Measurements from ENCODE around the gene CCNF. TPM values are rescaled to one million over a fixed set of nuclear protein-coding genes. Genes with fewer than 3 reads are reported as not detected.

CCNF gene
- total and polyA plus RNA-seq, 2 of the 8 experiments (the other 6 are each of a cell fraction or from before 2014, with no cell fraction given), result 15.4 to 54.3 TPM

DNA sequence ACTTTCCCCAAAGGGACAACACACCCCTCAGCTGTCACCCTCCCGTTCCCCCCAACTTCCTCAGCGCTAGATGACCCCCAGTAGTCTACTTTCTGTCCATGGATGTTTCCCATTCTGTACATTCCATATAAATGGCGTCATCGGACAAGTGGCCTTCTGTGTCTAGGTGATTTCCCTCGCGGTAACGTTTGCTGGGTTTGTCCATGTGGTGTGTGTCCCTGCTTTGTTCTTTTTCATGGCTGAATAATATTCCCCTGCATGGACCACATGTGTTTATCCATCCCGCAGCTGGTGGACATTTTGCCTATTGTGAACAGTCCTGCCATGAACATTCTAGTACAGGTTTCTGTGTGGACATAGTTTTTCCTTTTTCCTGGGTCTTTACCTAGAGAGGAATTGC is 23.4 kb downstream of the CCNF start:
- H3K27ac ChIP-seq (ENCODE audit: low read depth, low read length), result no peak overlapping the region
- ChIA-PET POLR2A (ENCODE audit: partially characterized antibody) (interaction anchor here (0.9 kb wide), 1 partner anchor 13 kb away, joined by 4 read pairs; no protein-coding TSS in a partner anchor), CTCF (ENCODE audit: partially characterized antibody) (interaction anchor here (0.6 kb wide), 1 partner anchor 12 kb away, joined by 3 read pairs; no protein-coding TSS in a partner anchor)
- H2BK20ac ChIP-seq (ENCODE audit: low read length), result no peak overlapping the region
- no peak overlapping the region for H4K5ac ChIP-seq (ENCODE audit: insufficient read length, low read depth, low read length)
- H3K56ac ChIP-seq (replicated peaks; ENCODE audit: insufficient read length, low read depth, low read length), result no peak overlapping the region
- peaks cover 43 to 75% (median 67%) of the 10 kb centered on the region in 4 experiments for H3K36me3 ChIP-seq (ENCODE audit: control insufficient read depth in 2 of 4, insufficient read depth in 4 of 4, low read length in 3 of 4)
- H3K23ac ChIP-seq (ENCODE audit: insufficient read length), result no peak overlapping the region
- 94% methylated on average over 8 of the region's 8 CpGs; no CpG with 5 or more reads in 1 of the 2 experiments for WGBS, 2 experiments (ENCODE audit: extremely low coverage in 1 of 2, insufficient coverage in 1 of 2, insufficient read length in 1 of 2, insufficient replicate concordance in 2 of 2, low coverage in 1 of 2, low lambda C conversion rate in 2 of 2, missing lambda C conversion rate in 1 of 2)
- H4K20me1 ChIP-seq (replicated peaks in 1 of 2; ENCODE audit: control insufficient read depth in 1 of 2, insufficient read depth in 2 of 2, low read length in 2 of 2), result peaks cover 9 to 28% of the 10 kb centered on the region in 2 experiments
- H3K4me1 ChIP-seq (replicated peaks in 1 of 4; ENCODE audit: control insufficient read depth in 3 of 4, insufficient read depth in 4 of 4, low read length in 3 of 4), result no peaks in the 10 kb centered on the region
- H2BK5ac ChIP-seq (ENCODE audit: low read depth, low read length), result no peak overlapping the region
- no peak overlapping the region for H2BK15ac ChIP-seq (ENCODE audit: low read length)
- H2AK5ac ChIP-seq (ENCODE audit: low read depth, low read length), result no peak overlapping the region
- no peaks in the 10 kb centered on the region for H3K9me3 ChIP-seq (ENCODE audit: insufficient read depth in 2 of 2, low read depth in 1 of 2, low read length in 1 of 2)
- H3K9ac ChIP-seq (replicated peaks in 1 of 4; ENCODE audit: extremely low read depth in 1 of 4, low read depth in 3 of 4, low read length in 3 of 4), result no peak overlapping the region
- H4K91ac ChIP-seq (replicated peaks; ENCODE audit: insufficient read length, low read length), result no peak overlapping the region
- H3K14ac ChIP-seq (ENCODE audit: insufficient read length), result no peak overlapping the region
- no peaks in the 10 kb centered on the region for H3K79me2 ChIP-seq (ENCODE audit: control insufficient read depth in 1 of 2, insufficient read depth in 2 of 2, low read length in 2 of 2)
- H2BK12ac ChIP-seq (ENCODE audit: low read depth, low read length), result no peak overlapping the region
- H2BK120ac ChIP-seq (replicated peaks; ENCODE audit: low read depth, low read length), result no peak overlapping the region
- no peak overlapping the region for H3K18ac ChIP-seq (ENCODE audit: extremely low read depth, low read length)
- no peak overlapping the region for H3K4me3 ChIP-seq (ENCODE audit: extremely low read depth in 1 of 4, insufficient read depth in 2 of 4, low read depth in 3 of 4, low read length in 4 of 4)
- no peak overlapping the region for H3K4me2 ChIP-seq (ENCODE audit: insufficient read depth in 1 of 2, low read depth in 2 of 2, low read length in 2 of 2)
- no peaks in the 10 kb centered on the region for H3K23me2 ChIP-seq (ENCODE audit: low read depth, low read length)
- no peak for FAIRE-seq
- TF ChIP-seq CHD1 (IDR thresholded peaks at IDR 0.05; ENCODE audit: low read depth, low read length) (no peak), CHD2 (IDR thresholded peaks at IDR 0.05; ENCODE audit: low read length) (no peak), FOSL1 (IDR thresholded peaks at IDR 0.05; ENCODE audit: insufficient read depth, low read depth, low read length) (no peak), SP4 (IDR thresholded peaks at IDR 0.05; ENCODE audit: low read length) (no peak), ZNF274 (IDR thresholded peaks at IDR 0.05; ENCODE audit: borderline replicate concordance, extremely low read depth, low read length) (no peak), TBP (IDR thresholded peaks at IDR 0.05; ENCODE audit: low read depth, low read length) (no peak)
- no peaks in the 10 kb centered on the region; the same call in 1 of the 2 replicates for H3K79me1 ChIP-seq (ENCODE audit: low read depth, low read length)
- H4K8ac ChIP-seq (ENCODE audit: extremely low read depth, insufficient read depth, low read length), result no peak overlapping the region
- DNase-seq (ENCODE audit: low read depth in 1 of 2, low spot score in 2 of 2), result no peak
- no peak overlapping the region for H3K4ac ChIP-seq (replicated peaks; ENCODE audit: insufficient read length, low read depth, low read length)
- no peak overlapping the region for H2AFZ ChIP-seq (ENCODE audit: low read length)
- H3K27me3 ChIP-seq (replicated peaks in 1 of 4; ENCODE audit: control insufficient read depth in 3 of 4, extremely low read depth in 1 of 4, insufficient read depth in 3 of 4, low read length in 3 of 4), result no peaks in the 10 kb centered on the region
